ENCODE measurements around the gene ST7L. TPM values are rescaled to one million over a fixed set of nuclear protein-coding genes. Genes with fewer than 3 reads are reported as not detected.

The ST7L gene
- total and polyA plus RNA-seq, 9 of the 15 experiments (the other 6 are each of a cell fraction or from before 2014, with no cell fraction given), result 9.0 to 32.5 (median 26.6) TPM

- TF ChIP-seq FOSL1 (tag; conservative IDR thresholded peaks at IDR 0.05), result no peak
Observed at GRCh38 chr1:112477550-112477949, 141.4 kb downstream of the ST7L start (continued).

Small RNA genes lying within 50 kb of the gene (small RNA-seq; reads per million reads assigned to genes)
- gene RNU7-70P, result not detected

Other genes with a start within 250 kb of the ST7L start
- gene CTTNBP2NL, start 222.9 kb downstream of the ST7L start, total RNA-seq (2014; rRNA removed), result 0.27 and 0.65 TPM in 2 replicates
- 0.62 and 0.67 TPM in 2 replicates for gene CTTNBP2NL, start 222.9 kb downstream of the ST7L start, total RNA-seq (2014; rRNA removed; fragmentation: Illumina TruSeq; extraction: Trizol)
- gene CTTNBP2NL, start 222.9 kb downstream of the ST7L start, total RNA-seq (2015; rRNA removed; fragmentation: Illumina TruSeq; extraction: Trizol), result 0.68 and 0.91 TPM in 2 replicates
- gene CTTNBP2NL, start 222.9 kb downstream of the ST7L start, total RNA-seq (2021), result 1.4 and 1.6 TPM in 2 replicates
- gene CTTNBP2NL, start 222.9 kb downstream of the ST7L start, polyA plus RNA-seq (2011; rRNA removed), result 0.60 and 1.6 TPM in 2 replicates
- 0.64 and 0.76 TPM in 2 replicates for gene CTTNBP2NL, start 222.9 kb downstream of the ST7L start, polyA plus RNA-seq (2014; fragmentation: Illumina TruSeq; extraction: Trizol)
- under 1 TPM; 0.28 to 0.89 TPM for gene CTTNBP2NL, start 222.9 kb downstream of the ST7L start, polyA plus RNA-seq (2014; fragmentation: Nextera tagmentation; extraction: Ambion mirVana)
- gene CTTNBP2NL, start 222.9 kb downstream of the ST7L start, polyA plus RNA-seq (2014; rRNA removed), result 0.39 and 0.57 TPM in 2 replicates
- gene WNT2B, start 110.2 kb downstream of the ST7L start, total RNA-seq (2014; rRNA removed), result not detected in 2 replicates
- gene WNT2B, start 110.2 kb downstream of the ST7L start, total RNA-seq (2014; rRNA removed; fragmentation: Illumina TruSeq; extraction: Trizol), result not detected in 2 replicates
- gene WNT2B, start 110.2 kb downstream of the ST7L start, total RNA-seq (2015; rRNA removed; fragmentation: Illumina TruSeq; extraction: Trizol), result 0.04 TPM in 1 of 2 replicates, not detected in the other
- 0.02 and 0.04 TPM in 2 replicates for gene WNT2B, start 110.2 kb downstream of the ST7L start, total RNA-seq (2021)
- gene WNT2B, start 110.2 kb downstream of the ST7L start, polyA plus RNA-seq (2011; rRNA removed), result 0.04 and 0.09 TPM in 2 replicates
- not detected in 2 replicates for gene WNT2B, start 110.2 kb downstream of the ST7L start, polyA plus RNA-seq (2014; fragmentation: Illumina TruSeq; extraction: Trizol)
- under 1 TPM; 0.03 to 0.06 TPM for gene WNT2B, start 110.2 kb downstream of the ST7L start, polyA plus RNA-seq (2014; fragmentation: Nextera tagmentation; extraction: Ambion mirVana)
- 0.05 TPM in 1 of 2 replicates, not detected in the other for gene WNT2B, start 110.2 kb downstream of the ST7L start, polyA plus RNA-seq (2014; rRNA removed)
- 244 and 278 TPM in 2 replicates for gene CAPZA1, start 691 bp upstream of the ST7L start, total RNA-seq (2014; rRNA removed)
- 306 and 352 TPM in 2 replicates for gene CAPZA1, start 691 bp upstream of the ST7L start, total RNA-seq (2014; rRNA removed; fragmentation: Illumina TruSeq; extraction: Trizol)
- gene CAPZA1, start 691 bp upstream of the ST7L start, total RNA-seq (2015; rRNA removed; fragmentation: Illumina TruSeq; extraction: Trizol), result 281 and 297 TPM in 2 replicates
- 266 and 289 TPM in 2 replicates for gene CAPZA1, start 691 bp upstream of the ST7L start, total RNA-seq (2021)
- gene CAPZA1, start 691 bp upstream of the ST7L start, polyA plus RNA-seq (2011; rRNA removed), result 298 and 365 TPM in 2 replicates
- gene CAPZA1, start 691 bp upstream of the ST7L start, polyA plus RNA-seq (2014; fragmentation: Illumina TruSeq; extraction: Trizol), result 286 and 340 TPM in 2 replicates
- 1,000 to 10,000 TPM in 1 of 2 experiments, 100 to 1,000 TPM in 1; 805 to 1,020 TPM for gene CAPZA1, start 691 bp upstream of the ST7L start, polyA plus RNA-seq (2014; fragmentation: Nextera tagmentation; extraction: Ambion mirVana)
- gene CAPZA1, start 691 bp upstream of the ST7L start, polyA plus RNA-seq (2014; rRNA removed), result 234 and 237 TPM in 2 replicates
- gene MOV10, start 55.5 kb upstream of the ST7L start, total RNA-seq (2014; rRNA removed), result 46.5 and 75.8 TPM in 2 replicates
- 32.1 and 46.8 TPM in 2 replicates for gene MOV10, start 55.5 kb upstream of the ST7L start, total RNA-seq (2014; rRNA removed; fragmentation: Illumina TruSeq; extraction: Trizol)
- gene MOV10, start 55.5 kb upstream of the ST7L start, total RNA-seq (2015; rRNA removed; fragmentation: Illumina TruSeq; extraction: Trizol), result 49.5 and 50.8 TPM in 2 replicates
- gene MOV10, start 55.5 kb upstream of the ST7L start, total RNA-seq (2021), result 93.9 and 101 TPM in 2 replicates
- gene MOV10, start 55.5 kb upstream of the ST7L start, polyA plus RNA-seq (2011; rRNA removed), result 50.2 and 86.0 TPM in 2 replicates
- gene MOV10, start 55.5 kb upstream of the ST7L start, polyA plus RNA-seq (2014; fragmentation: Illumina TruSeq; extraction: Trizol), result 101 and 105 TPM in 2 replicates
- 10 to 100 TPM; 16.7 to 39.6 TPM for gene MOV10, start 55.5 kb upstream of the ST7L start, polyA plus RNA-seq (2014; fragmentation: Nextera tagmentation; extraction: Ambion mirVana)
- 72.0 and 92.8 TPM in 2 replicates for gene MOV10, start 55.5 kb upstream of the ST7L start, polyA plus RNA-seq (2014; rRNA removed)
- gene RHOC, start 88.0 kb upstream of the ST7L start, total RNA-seq (2014; rRNA removed), result 275 and 287 TPM in 2 replicates
- 131 and 169 TPM in 2 replicates for gene RHOC, start 88.0 kb upstream of the ST7L start, total RNA-seq (2014; rRNA removed; fragmentation: Illumina TruSeq; extraction: Trizol)
- gene RHOC, start 88.0 kb upstream of the ST7L start, total RNA-seq (2015; rRNA removed; fragmentation: Illumina TruSeq; extraction: Trizol), result 200 and 204 TPM in 2 replicates
- 186 and 203 TPM in 2 replicates for gene RHOC, start 88.0 kb upstream of the ST7L start, total RNA-seq (2021)
- 364 and 370 TPM in 2 replicates for gene RHOC, start 88.0 kb upstream of the ST7L start, polyA plus RNA-seq (2011; rRNA removed)
- gene RHOC, start 88.0 kb upstream of the ST7L start, polyA plus RNA-seq (2014; fragmentation: Illumina TruSeq; extraction: Trizol), result 336 and 344 TPM in 2 replicates
- gene RHOC, start 88.0 kb upstream of the ST7L start, polyA plus RNA-seq (2014; fragmentation: Nextera tagmentation; extraction: Ambion mirVana), result 10 to 100 TPM; 35.2 to 82.7 TPM
- gene RHOC, start 88.0 kb upstream of the ST7L start, polyA plus RNA-seq (2014; rRNA removed), result 248 and 267 TPM in 2 replicates
- 6.0 and 6.5 TPM in 2 replicates for gene PPM1J, start 96.2 kb upstream of the ST7L start, total RNA-seq (2014; rRNA removed)
- 1.2 and 1.3 TPM in 2 replicates for gene PPM1J, start 96.2 kb upstream of the ST7L start, total RNA-seq (2014; rRNA removed; fragmentation: Illumina TruSeq; extraction: Trizol)
- gene PPM1J, start 96.2 kb upstream of the ST7L start, total RNA-seq (2015; rRNA removed; fragmentation: Illumina TruSeq; extraction: Trizol), result 0.98 and 1.1 TPM in 2 replicates
- 5.1 and 7.1 TPM in 2 replicates for gene PPM1J, start 96.2 kb upstream of the ST7L start, total RNA-seq (2021)
- 10.5 and 18.4 TPM in 2 replicates for gene PPM1J, start 96.2 kb upstream of the ST7L start, polyA plus RNA-seq (2011; rRNA removed)
- gene PPM1J, start 96.2 kb upstream of the ST7L start, polyA plus RNA-seq (2014; fragmentation: Illumina TruSeq; extraction: Trizol), result 4.2 and 5.0 TPM in 2 replicates
- under 1 TPM; 0.25 to 0.31 TPM for gene PPM1J, start 96.2 kb upstream of the ST7L start, polyA plus RNA-seq (2014; fragmentation: Nextera tagmentation; extraction: Ambion mirVana)
- 8.2 and 8.5 TPM in 2 replicates for gene PPM1J, start 96.2 kb upstream of the ST7L start, polyA plus RNA-seq (2014; rRNA removed)

Measured in K562 (cell line).